ENCODE measurements around the gene VARS2. TPM values are rescaled to one million over a fixed set of nuclear protein-coding genes. Genes with fewer than 3 reads are reported as not detected.

VARS2 gene
- total RNA-seq, 1 donor from 2014 or later: 61.4 TPM

GRCh38 chr6:30884521-30885480, 29.2 kb upstream of the VARS2 start:
- DNase-seq (ENCODE audit: low spot score): no peak

- peak; percentile 77 for DNase-seq (ENCODE audit: low spot score)
These were observed 28.5 kb upstream of the VARS2 start for GRCh38 chr6:30885481-30885998.

GRCh38 chr6:30885999-30886896, 27.8 kb upstream of the VARS2 start:
- peak; percentile 85 for DNase-seq (ENCODE audit: low spot score)

- no peak for DNase-seq (ENCODE audit: low spot score)
These were observed 27.2 kb upstream of the VARS2 start for GRCh38 chr6:30886897-30887255.

DNA sequence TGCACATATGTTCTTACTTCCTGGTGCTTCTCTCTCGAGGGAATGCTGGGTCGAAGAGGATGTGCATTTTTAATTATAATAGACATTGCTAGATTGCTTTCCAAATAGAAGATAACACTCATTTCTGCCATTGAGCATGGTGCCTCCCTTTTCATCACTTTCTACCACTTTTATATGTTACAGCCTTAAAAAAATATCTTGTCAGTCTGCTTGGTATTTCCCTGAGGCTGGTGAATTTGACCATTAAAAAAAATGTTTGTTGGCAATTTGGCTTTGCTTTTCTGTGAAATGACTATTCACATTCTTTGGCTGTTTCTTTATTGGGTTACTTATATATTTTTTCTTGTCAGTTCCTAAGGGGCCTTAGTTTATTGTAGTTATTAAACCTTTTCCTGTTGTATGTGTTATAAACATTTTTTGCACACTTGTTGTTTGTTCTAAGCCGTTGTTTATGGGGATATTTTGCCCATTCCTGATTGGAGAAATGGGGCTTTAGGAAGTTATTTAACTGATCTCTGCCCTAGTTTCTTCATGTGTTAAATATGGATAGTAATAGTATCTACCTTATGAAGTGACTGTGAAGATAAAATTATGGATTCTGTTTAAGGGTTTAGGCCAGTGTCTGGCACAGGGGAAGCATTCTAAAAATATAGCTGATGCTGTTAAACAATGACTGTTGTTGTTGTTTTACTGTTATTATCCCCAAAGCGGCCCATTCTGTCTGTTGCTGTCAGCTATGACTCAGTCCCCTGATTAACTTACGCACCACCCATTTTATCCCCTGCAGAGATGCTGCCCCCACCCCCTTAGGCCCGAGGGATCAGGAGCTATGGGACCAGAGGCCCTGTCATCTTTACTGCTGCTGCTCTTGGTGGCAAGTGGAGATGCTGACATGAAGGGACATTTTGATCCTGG, 25.9 kb upstream of the VARS2 start:
- no peak for DNase-seq (ENCODE audit: low spot score)

- no peak for DNase-seq (ENCODE audit: low spot score)
These were observed 25.1 kb upstream of the VARS2 start for GRCh38 chr6:30888816-30889495.

GRCh38 chr6:30889496-30889885, 24.5 kb upstream of the VARS2 start:
- DNase-seq (ENCODE audit: low spot score): no peak

DNA sequence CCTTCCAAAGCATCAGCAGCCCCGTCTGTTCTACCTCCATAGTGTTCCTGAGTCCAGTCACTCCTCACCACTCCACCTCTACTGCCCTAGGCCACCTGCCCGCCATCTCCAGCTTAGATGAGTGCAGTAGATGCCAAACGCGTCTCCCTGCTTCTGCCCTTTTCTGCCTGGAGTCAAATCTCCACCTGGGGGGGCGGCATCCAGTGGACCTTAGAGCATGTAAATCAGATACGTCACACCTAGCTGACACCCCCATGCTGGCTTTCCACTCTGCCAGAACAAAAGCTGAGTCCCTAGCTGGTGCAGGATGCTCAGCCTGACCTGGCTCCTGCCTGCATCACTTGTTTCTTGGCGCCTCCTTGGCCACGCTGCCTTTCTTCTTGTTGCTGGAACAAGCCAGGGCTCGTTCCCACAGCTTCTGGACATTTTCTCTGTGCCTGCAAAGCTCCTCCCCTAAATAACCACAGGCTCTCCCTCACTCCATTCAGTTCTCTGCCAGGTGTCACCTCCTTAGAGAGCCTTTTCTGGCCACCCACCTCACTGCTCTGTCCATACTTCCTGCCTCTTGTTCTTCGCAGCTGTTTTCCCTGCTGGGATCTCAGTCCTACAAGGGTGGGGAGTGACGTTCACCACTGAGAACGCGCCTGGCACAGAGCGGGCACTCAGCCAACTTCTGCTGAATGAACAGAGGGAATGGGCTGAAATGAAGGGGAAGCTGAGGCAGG, 24.0 kb upstream of the VARS2 start:
- no peak for DNase-seq (ENCODE audit: low spot score)

GRCh38 chr6:30890646-30891449, 23.2 kb upstream of the VARS2 start:
- no peak for DNase-seq (ENCODE audit: low spot score)

DNA sequence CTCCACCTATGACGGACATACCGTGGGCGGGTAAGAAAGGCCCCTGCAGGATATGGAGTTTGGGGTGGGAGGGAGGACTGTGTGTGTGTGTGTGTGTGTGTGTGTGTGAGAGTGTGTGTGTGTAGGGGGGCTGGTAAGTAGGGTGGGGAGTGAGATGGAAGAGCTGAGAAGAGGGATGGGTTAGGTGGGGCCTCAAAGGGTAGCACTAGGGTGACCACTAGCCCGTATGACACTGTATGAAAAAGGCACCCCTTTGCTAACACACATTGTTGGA, 22.7 kb upstream of the VARS2 start:
- DNase-seq (ENCODE audit: low spot score): no peak

GRCh38 chr6:30891816-30892538, 22.1 kb upstream of the VARS2 start:
- no peak for DNase-seq (ENCODE audit: low spot score)

DNA sequence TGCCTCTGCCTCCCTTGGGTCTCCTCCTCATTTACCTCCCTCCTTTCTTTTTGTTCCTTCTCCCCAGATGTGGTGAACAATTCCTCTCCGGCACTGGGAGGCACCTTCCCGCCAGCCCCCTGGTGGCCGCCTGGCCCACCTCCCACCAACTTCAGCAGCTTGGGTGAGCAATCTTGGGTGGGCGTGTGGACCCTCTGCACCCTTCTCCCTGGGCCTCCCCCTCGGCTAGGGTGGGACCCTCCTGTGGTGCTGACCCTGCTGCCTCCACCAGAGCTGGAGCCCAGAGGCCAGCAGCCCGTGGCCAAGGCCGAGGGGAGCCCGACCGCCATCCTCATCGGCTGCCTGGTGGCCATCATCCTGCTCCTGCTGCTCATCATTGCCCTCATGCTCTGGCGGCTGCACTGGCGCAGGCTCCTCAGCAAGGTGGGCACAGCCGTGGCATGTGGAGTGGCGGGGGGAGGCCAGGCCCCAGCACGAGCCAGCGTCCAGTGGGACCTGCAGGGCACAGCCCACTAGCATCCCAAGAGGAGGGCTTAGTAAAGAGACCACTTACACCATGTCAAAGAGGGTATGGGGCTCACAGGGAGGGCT, 20.9 kb upstream of the VARS2 start:
- DNase-seq (ENCODE audit: low spot score): no peak

- no peak for DNase-seq (ENCODE audit: low spot score)
These were observed 20.4 kb upstream of the VARS2 start for GRCh38 chr6:30893666-30894065.

GRCh38 chr6:30894381-30894780, 19.7 kb upstream of the VARS2 start:
- DNase-seq (ENCODE audit: low spot score): no peak

DNA sequence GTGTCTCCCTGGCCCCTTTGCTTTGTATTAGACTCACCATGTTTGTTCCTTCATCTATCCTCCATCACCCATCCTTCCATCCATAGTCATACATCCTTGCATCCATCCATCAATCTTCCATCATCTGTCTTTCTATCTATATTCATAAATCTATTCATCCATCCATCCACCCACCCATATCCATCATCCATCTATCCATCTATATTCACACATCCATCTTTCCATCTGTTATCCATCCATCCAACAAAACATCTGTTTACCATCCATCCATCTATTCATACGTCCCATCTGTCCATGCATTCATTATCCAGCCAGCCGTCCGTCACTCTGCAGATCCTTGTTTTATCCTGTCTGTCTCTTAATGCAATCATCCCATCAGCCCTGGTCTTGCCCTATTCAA, 19.1 kb upstream of the VARS2 start:
- no peak for DNase-seq (ENCODE audit: low spot score)

DNA sequence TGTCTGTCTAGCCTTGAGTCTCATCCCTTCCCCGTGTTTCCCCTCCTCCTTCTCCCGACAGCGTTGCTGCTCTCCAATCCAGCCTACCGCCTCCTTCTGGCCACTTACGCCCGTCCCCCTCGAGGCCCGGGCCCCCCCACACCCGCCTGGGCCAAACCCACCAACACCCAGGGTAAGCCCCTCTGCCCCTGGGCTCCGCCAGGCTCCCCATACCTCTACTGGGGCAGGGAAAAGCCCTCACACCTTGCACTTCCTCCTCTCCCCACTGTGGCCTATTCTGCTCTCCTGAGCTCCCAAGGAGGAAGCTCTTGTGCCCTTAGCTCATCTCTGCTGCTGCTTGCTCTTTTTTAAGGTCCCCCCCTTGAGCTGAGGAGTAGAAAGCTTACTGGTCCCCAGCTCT, 18.7 kb upstream of the VARS2 start:
- no peak for DNase-seq (ENCODE audit: low spot score)

DNA sequence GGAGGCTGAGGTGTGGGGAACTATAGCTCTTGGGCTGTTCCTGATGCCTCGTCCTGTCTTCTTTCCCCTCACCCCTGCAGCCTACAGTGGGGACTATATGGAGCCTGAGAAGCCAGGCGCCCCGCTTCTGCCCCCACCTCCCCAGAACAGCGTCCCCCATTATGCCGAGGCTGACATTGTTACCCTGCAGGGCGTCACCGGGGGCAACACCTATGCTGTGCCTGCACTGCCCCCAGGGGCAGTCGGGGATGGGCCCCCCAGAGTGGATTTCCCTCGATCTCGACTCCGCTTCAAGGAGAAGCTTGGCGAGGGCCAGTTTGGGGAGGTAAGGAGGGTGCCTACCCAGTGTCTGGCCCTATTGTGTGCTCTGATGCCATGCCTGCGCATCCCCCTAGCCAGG, 17.5 kb upstream of the VARS2 start:
- no peak for DNase-seq (ENCODE audit: low spot score)

GRCh38 chr6:30897882-30898281, 16.2 kb upstream of the VARS2 start:
- no peak for DNase-seq (ENCODE audit: low spot score)

All from mucosa of gallbladder (tissue), 1 donor.